ENCODE results near the gene KHDRBS1.

Gene KHDRBS1

DNA sequence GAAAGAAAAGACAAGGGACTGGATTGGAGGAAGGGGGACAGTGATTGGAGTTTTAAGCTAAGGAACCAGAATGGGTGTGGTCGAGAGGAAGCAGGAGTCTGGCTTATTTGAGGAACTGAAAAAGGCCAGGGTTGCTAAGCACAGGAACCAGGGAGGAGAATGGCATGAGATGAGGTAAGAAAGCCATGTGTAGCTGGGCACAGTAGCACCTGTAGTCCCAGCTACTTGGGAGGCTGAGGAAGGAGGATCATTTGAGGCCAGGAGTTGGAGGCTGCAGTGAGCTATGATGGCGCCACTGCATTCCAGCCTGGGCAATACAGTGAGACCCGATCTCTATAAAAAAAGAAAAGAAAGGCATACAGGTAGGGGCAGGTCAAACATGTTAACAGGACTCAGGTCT lies 8.1 kb upstream of the KHDRBS1 start:
- Histone ChIP-seq H3K79me2 (ENCODE audit: control insufficient read depth, low read length) (no peaks in the 10 kb centered on the region), H3K27me3 (ENCODE audit: control insufficient read depth, low read length) (no peaks in the 10 kb centered on the region), H3F3A (ENCODE audit: control insufficient read depth, insufficient read depth) (no peaks in the 10 kb centered on the region), H3K27ac (ENCODE audit: low read depth, low read length) (no peak overlapping the region), H3K36me3 (ENCODE audit: control insufficient read depth, low read length) (no peaks in the 10 kb centered on the region), H3K4me1 (ENCODE audit: control insufficient read depth, low read length) (peaks cover 26% of the 10 kb centered on the region), H3K9me3 (ENCODE audit: control insufficient read depth, insufficient read depth, low read length) (no peaks in the 10 kb centered on the region), H3K4me2 (ENCODE audit: low read length) (no peak overlapping the region), H4K20me1 (ENCODE audit: control insufficient read depth, insufficient read depth, low read depth, low read length) (no peaks in the 10 kb centered on the region), H3K9me2 (replicated peaks; ENCODE audit: control insufficient read depth, low read length) (no peaks in the 10 kb centered on the region), H3K4me3 (ENCODE audit: low read length) (no peak overlapping the region)
- TF ChIP-seq, protein P1, sequence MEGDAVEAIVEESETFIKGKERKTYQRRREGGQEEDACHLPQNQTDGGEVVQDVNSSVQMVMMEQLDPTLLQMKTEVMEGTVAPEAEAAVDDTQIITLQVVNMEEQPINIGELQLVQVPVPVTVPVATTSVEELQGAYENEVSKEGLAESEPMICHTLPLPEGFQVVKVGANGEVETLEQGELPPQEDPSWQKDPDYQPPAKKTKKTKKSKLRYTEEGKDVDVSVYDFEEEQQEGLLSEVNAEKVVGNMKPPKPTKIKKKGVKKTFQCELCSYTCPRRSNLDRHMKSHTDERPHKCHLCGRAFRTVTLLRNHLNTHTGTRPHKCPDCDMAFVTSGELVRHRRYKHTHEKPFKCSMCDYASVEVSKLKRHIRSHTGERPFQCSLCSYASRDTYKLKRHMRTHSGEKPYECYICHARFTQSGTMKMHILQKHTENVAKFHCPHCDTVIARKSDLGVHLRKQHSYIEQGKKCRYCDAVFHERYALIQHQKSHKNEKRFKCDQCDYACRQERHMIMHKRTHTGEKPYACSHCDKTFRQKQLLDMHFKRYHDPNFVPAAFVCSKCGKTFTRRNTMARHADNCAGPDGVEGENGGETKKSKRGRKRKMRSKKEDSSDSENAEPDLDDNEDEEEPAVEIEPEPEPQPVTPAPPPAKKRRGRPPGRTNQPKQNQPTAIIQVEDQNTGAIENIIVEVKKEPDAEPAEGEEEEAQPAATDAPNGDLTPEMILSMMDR (IDR thresholded peaks at IDR 0.05; ENCODE audit: low read depth, low read length, poor library complexity, severe bottlenecking): no peak
- no peak for TF ChIP-seq EZH2phosphoT487 (IDR thresholded peaks at IDR 0.05; ENCODE audit: borderline replicate concordance, low read length)

DNA sequence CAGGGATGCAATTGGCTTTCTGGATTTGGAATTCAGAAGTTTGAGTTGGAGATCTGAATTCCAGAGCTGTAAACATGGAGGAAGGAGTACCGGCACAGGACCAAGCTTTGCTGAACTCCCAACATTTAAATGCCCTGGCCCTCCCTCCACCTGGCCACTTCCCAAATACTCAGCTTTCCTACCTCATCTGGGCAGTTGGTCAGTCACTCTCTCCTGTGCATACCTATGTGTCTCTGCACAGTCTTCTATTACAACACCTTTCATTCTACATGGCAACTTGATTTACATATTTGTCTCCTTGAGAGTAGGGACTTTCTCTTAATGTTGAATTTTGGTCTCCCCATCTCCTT lies 6.1 kb upstream of the KHDRBS1 start:
- Histone ChIP-seq H3K4me3 (ENCODE audit: low read length) (no peak overlapping the region), H3K4me2 (ENCODE audit: low read length) (no peak overlapping the region), H3K36me3 (ENCODE audit: control insufficient read depth, low read length) (no peaks in the 10 kb centered on the region), H3K9me2 (replicated peaks; ENCODE audit: control insufficient read depth, low read length) (no peaks in the 10 kb centered on the region), H3K27me3 (ENCODE audit: control insufficient read depth, low read length) (no peaks in the 10 kb centered on the region), H3K27ac (ENCODE audit: low read depth, low read length) (no peak overlapping the region), H3F3A (ENCODE audit: control insufficient read depth, insufficient read depth) (no peaks in the 10 kb centered on the region), H4K20me1 (ENCODE audit: control insufficient read depth, insufficient read depth, low read depth, low read length) (no peaks in the 10 kb centered on the region), H3K9me3 (ENCODE audit: control insufficient read depth, insufficient read depth, low read length) (no peaks in the 10 kb centered on the region), H3K79me2 (ENCODE audit: control insufficient read depth, low read length) (no peaks in the 10 kb centered on the region), H3K4me1 (ENCODE audit: control insufficient read depth, low read length) (peaks cover 14% of the 10 kb centered on the region)
- TF ChIP-seq, protein P1 (IDR thresholded peaks at IDR 0.05; ENCODE audit: low read depth, low read length, poor library complexity, severe bottlenecking): no peak
- no peak for TF ChIP-seq EZH2phosphoT487 (IDR thresholded peaks at IDR 0.05; ENCODE audit: borderline replicate concordance, low read length)

DNA sequence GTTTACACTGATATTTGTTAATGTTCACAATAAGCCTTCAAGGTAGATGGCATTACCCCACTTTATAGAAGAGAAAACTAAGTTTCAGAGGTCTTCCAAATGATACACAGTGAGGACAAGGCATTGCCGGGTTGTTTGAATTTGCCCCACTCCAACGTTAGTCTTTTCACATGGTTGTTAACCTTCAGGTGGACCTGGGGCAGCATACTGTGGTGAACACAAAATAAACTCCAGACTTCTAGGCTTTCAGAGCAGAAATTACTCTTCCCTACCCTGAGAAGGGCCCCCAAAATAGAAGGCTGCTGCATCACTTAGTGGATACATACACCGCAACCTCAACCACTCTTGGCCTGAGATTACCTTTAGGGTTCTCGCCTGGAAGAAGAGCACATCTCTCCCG lies 3.4 kb upstream of the KHDRBS1 start:
- no peak overlapping the region for H3K4me2 ChIP-seq (ENCODE audit: low read length)
- TF ChIP-seq, protein P1 (IDR thresholded peaks at IDR 0.05; ENCODE audit: low read depth, low read length, poor library complexity, severe bottlenecking): no peak
- no peak for TF ChIP-seq EZH2phosphoT487 (IDR thresholded peaks at IDR 0.05; ENCODE audit: borderline replicate concordance, low read length)
- H3K4me3 ChIP-seq (ENCODE audit: low read length): no peak overlapping the region
- H3F3A ChIP-seq (ENCODE audit: control insufficient read depth, insufficient read depth): no peaks in the 10 kb centered on the region
- peaks cover 16% of the 10 kb centered on the region for H3K4me1 ChIP-seq (ENCODE audit: control insufficient read depth, low read length)
- no peaks in the 10 kb centered on the region for H4K20me1 ChIP-seq (ENCODE audit: control insufficient read depth, insufficient read depth, low read depth, low read length)
- H3K9me2 ChIP-seq (replicated peaks; ENCODE audit: control insufficient read depth, low read length): no peaks in the 10 kb centered on the region
- no peaks in the 10 kb centered on the region for H3K9me3 ChIP-seq (ENCODE audit: control insufficient read depth, insufficient read depth, low read length)
- no peaks in the 10 kb centered on the region for H3K27me3 ChIP-seq (ENCODE audit: control insufficient read depth, low read length)
- H3K79me2 ChIP-seq (ENCODE audit: control insufficient read depth, low read length): peaks cover 16% of the 10 kb centered on the region
- no peak overlapping the region for H3K27ac ChIP-seq (ENCODE audit: low read depth, low read length)
- H3K36me3 ChIP-seq (ENCODE audit: control insufficient read depth, low read length): peaks cover 13% of the 10 kb centered on the region
